Epithelial cell of esophagus (primary cell): ENCODE data around the gene ELMO1.

Experiments used
- DNase-seq: peaks from one replicate; pipeline ENCODE4 v3.0.0; 2010; ENCODE audit warnings: low read depth
- H3K4me3 ChIP-seq: 2 replicates; pipeline ENCODE4 v1.5.1; 2011; ENCODE audit warnings: mild to moderate bottlenecking, low read length, control low read depth
- TF ChIP-seq, protein P1 (sequence below): IDR thresholded peaks from 2 replicates; pipeline ENCODE4 v1.5.1; 2011; ENCODE audit warnings: low read depth, mild to moderate bottlenecking, low read length, control low read depth, inconsistent platforms; ENCODE audit not compliant: insufficient read depth; ENCODE audit errors: missing control alignments

ELMO1 gene

DNA sequence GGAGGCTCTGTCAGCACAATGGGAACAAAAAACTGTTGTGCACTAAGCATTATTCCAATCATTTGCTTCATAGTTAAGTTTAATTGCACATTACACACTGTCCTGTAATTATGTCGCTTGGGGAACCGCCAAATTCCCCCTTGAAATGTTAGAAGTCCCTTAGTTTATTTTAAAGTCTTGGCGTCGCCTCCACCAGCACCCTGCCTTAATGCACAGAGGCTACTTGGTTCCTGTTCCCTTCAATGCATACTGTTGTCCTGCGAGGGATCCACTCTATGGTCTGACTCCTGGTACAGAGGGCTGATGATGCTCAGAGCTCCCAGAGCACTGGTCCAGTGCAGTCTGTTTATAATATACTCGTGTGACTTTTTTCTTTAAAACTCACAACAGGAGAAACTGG is 330.7 kb downstream of the ELMO1 start:
- TF ChIP-seq, protein P1, sequence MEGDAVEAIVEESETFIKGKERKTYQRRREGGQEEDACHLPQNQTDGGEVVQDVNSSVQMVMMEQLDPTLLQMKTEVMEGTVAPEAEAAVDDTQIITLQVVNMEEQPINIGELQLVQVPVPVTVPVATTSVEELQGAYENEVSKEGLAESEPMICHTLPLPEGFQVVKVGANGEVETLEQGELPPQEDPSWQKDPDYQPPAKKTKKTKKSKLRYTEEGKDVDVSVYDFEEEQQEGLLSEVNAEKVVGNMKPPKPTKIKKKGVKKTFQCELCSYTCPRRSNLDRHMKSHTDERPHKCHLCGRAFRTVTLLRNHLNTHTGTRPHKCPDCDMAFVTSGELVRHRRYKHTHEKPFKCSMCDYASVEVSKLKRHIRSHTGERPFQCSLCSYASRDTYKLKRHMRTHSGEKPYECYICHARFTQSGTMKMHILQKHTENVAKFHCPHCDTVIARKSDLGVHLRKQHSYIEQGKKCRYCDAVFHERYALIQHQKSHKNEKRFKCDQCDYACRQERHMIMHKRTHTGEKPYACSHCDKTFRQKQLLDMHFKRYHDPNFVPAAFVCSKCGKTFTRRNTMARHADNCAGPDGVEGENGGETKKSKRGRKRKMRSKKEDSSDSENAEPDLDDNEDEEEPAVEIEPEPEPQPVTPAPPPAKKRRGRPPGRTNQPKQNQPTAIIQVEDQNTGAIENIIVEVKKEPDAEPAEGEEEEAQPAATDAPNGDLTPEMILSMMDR = no peak

DNA sequence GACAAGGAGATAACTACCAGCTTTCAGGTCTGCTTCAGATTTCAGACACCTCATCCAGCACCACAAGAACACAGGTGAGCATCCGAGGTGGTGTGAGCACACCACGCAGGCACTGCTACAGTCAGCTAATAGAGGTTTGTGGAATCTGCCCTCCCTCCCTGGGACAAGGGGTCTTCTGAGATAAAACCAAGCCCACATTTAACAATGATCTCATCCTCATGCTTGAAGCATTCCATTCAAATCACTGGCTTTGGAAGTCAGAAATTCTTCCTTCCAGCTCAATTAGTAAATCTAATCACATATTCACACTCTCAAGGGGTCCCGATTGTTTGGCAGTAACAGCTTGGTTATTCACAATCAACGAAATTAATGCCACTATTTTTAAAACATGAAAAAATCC is 331.4 kb downstream of the ELMO1 start:
- TF ChIP-seq, protein P1 = no peak
- DNase-seq = no peak
- H3K4me3 ChIP-seq = no peak overlapping the region

More for the DNA sequence above, 330.7 kb downstream of the ELMO1 start:
- no peak for DNase-seq
- no peak overlapping the region for H3K4me3 ChIP-seq

DNA sequence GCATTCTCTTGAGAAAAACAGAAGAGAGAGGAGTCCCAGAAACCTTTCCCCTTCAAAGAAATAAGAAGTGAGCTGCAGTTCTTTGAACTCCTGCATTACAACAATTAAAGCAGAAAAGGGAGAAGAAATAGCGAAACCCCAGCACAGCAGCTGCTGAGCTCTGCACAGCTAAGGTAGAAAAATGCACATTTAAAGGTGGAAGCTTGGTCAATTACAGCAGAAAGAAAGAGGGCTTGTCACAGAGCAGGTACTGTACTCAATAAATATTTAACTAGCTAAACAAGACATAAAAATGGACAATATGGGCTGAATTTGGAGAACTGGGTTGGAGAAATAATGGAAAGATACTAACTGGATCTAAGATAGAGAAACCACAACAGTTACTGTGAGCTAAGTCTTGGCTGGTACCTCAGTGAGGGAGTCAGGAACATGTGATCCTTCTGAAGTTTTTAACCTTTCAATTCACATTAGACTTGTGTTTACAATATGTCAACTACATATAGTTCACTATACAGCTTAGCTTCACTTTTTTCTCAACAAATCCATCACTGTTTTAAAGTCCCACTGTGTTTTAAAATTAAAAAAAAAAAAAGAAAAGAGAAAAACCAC is 332.5 kb downstream of the ELMO1 start:
- no peak overlapping the region for H3K4me3 ChIP-seq
- TF ChIP-seq, protein P1 = no peak
- DNase-seq = no peak

DNA sequence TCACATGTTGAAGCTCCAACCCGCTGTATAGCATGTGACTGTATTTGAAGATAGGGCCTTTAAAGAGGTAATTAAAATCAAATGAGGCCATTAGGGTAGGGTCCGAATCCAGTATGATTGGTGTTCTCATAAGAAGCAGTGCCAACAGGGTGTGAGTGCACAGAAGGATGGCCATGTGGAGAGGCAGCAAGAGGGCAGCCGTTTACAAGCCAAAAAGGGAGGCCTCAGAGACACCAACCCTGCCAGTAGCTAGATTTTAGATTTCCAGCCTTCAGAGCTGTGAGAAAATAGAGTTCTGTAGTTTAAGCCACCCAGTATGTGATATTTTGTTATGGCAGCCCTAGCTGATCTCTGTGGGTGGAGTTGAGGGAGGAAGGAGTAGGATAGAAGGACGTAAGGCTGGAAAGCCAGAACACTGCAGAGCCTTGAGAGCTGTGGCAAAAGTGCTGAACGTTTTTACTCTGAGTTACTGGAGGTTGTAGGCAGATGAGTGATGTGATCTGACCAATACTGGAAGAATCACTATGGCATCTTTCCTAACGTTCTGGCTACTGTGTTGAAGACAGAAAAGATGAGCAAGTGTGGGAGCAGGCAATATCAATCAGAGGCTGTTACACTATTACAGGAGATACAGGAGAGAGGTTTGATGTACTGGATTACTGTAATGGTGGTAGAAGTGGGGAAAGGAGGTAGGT is 334.9 kb downstream of the ELMO1 start:
- TF ChIP-seq, protein P1 = no peak
- DNase-seq = peak; percentile 43
- no peak overlapping the region for H3K4me3 ChIP-seq

DNA sequence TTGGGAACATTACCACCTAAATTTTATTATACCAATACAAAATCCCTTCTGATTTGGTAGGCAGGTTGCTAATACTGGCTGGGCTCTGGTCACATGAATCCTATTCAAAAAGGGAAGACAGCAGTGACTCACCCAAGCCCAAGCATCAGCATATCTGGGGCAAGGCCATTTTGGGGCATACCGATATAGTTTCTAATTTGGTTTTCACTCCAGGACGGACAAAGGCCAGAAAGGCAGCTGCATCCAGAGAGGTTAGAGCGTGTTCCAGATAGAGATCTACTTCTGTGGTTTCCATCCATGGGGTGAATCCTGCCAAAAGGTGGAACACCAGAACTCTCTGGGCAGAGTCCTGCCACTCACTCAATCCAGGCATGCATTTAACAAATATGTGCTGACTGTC is 335.8 kb downstream of the ELMO1 start:
- H3K4me3 ChIP-seq = no peak overlapping the region
- DNase-seq = no peak
- TF ChIP-seq, protein P1 = no peak

DNA sequence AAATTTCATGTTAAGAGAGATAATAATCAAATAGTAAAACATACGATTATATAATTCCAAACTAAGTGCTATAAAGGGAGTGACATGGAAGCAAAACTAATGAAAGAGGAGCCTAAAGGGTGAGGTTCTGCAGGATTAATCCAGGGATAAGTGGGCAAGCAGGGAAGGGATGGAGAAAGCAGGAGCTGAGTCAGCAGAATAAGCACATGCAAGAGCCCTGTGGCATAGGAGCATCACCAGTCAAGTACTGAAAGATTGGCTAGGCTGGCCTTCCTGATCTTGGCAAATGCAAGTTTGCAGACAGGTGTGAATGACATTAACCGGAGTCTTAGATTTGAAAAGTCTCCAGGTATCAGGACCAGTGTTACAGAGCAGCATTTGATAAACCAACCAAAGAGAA is 336.4 kb downstream of the ELMO1 start:
- DNase-seq = no peak
- H3K4me3 ChIP-seq = no peak overlapping the region
- TF ChIP-seq, protein P1 = no peak

DNA sequence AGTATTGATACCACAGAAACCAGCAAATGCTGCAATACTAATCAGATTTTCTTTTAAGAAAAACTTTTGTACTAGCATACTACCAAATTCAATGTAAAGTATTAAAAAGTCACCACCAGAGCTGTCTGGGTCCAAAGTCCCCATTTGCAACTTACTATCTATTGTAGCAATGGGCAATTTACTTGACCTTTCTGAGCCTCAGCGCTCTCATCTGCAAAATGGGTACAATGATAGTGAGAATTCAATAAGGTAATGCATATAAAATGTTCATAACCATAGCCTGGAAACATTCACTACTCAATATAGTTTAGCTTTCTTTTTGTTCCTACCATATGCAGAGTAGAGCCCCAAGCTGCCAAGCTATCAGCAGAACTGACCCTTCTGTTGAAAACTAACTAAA is 337.2 kb downstream of the ELMO1 start:
- no peak overlapping the region for H3K4me3 ChIP-seq
- TF ChIP-seq, protein P1 = no peak
- DNase-seq = no peak
